ENCODE data around the gene WDR33. TPM values are rescaled to one million over a fixed set of nuclear protein-coding genes. Genes with fewer than 3 reads are reported as not detected.
"Not testable (repeated sequence)": the region's sequence is repeated elsewhere in the genome, so short reads cannot be mapped to it uniquely, and the experiment has no call there.

WDR33 gene
- polyA plus RNA-seq, 4 donors = 11.0 to 41.6 (median 13.8) TPM

DNA sequence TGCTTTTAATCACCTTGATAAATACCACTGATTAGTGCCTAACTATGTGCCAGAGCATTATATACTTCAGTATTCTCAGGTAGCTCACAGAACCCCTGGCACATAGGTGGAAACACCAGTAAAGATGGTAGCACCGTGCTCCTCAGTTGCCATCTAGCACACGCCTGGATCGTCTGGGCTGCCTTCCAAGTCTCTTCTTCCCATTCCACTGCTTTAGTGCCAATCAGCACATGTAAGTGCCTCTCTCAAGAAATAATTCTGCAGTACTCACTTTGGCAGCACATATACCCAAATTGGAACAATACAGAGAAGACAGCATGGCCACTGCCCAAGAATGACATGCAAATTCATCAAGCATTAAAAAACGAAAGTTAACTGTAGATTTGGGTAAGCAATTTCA is 34.0 kb upstream of the WDR33 start:
- FAIRE-seq (no peak), DNase-seq (no peak)
- no peaks in the 10 kb centered on the region for H3K27me3 ChIP-seq (ENCODE audit: control insufficient read depth in 3 of 3, insufficient read depth in 3 of 3, low read length in 3 of 3)
- H3K4me3 ChIP-seq (ENCODE audit: low read depth in 1 of 3, low read length in 3 of 3) = no peak overlapping the region
- peaks cover 9 to 47% (median 12%) of the 10 kb centered on the region in 3 donors for H3K36me3 ChIP-seq (ENCODE audit: control insufficient read depth in 3 of 3, insufficient read depth in 2 of 3, low read depth in 1 of 3, low read length in 3 of 3)
- no peaks in the 10 kb centered on the region for H3K9me3 ChIP-seq (ENCODE audit: control insufficient read depth in 2 of 2, insufficient read depth in 1 of 2, low read depth in 1 of 2, low read length in 1 of 2)
- 88% methylated on average over 4 of the region's 4 CpGs for WGBS, 3 donors
- no peaks in the 10 kb centered on the region for H3K4me1 ChIP-seq (ENCODE audit: control insufficient read depth in 3 of 3, insufficient read depth in 2 of 3, low read depth in 1 of 3, low read length in 2 of 3)
- no peak overlapping the region for H3K27ac ChIP-seq (ENCODE audit: low read depth in 1 of 3, low read length in 2 of 3)

- Histone ChIP-seq H3K4me3 (ENCODE audit: low read depth in 1 of 3, low read length in 3 of 3) (no peak overlapping the region), H3K36me3 (ENCODE audit: control insufficient read depth in 3 of 3, insufficient read depth in 2 of 3, low read depth in 1 of 3, low read length in 3 of 3) (peaks cover 9 to 37% (median 9%) of the 10 kb centered on the region in 3 donors), H3K4me1 (ENCODE audit: control insufficient read depth in 3 of 3, insufficient read depth in 2 of 3, low read depth in 1 of 3, low read length in 2 of 3) (no peaks in the 10 kb centered on the region), H3K27ac (ENCODE audit: low read depth in 1 of 3, low read length in 2 of 3) (no peak overlapping the region), H3K9me3 (ENCODE audit: control insufficient read depth in 2 of 2, insufficient read depth in 1 of 2, low read depth in 1 of 2, low read length in 1 of 2) (no peaks in the 10 kb centered on the region), H3K27me3 (ENCODE audit: control insufficient read depth in 3 of 3, insufficient read depth in 3 of 3, low read length in 3 of 3) (no peaks in the 10 kb centered on the region)
- 91 to 96% (median 92%) methylated on average over 6 of the region's 6 CpGs for WGBS, 3 donors
- FAIRE-seq (no peak), DNase-seq (no peak)
These were observed 32.7 kb upstream of the WDR33 start for GRCh38 chr2:127843677-127844076.

GRCh38 chr2:127841466-127842178 is 30.7 kb upstream of the WDR33 start:
- Histone ChIP-seq H3K27me3 (ENCODE audit: control insufficient read depth in 3 of 3, insufficient read depth in 3 of 3, low read length in 3 of 3) (no peaks in the 10 kb centered on the region), H3K4me1 (ENCODE audit: control insufficient read depth in 3 of 3, insufficient read depth in 2 of 3, low read depth in 1 of 3, low read length in 2 of 3) (no peaks in the 10 kb centered on the region), H3K36me3 (ENCODE audit: control insufficient read depth in 3 of 3, insufficient read depth in 2 of 3, low read depth in 1 of 3, low read length in 3 of 3) (peaks cover 3 to 17% (median 4%) of the 10 kb centered on the region in 3 donors), H3K9me3 (ENCODE audit: control insufficient read depth in 2 of 2, insufficient read depth in 1 of 2, low read depth in 1 of 2, low read length in 1 of 2) (no peaks in the 10 kb centered on the region), H3K27ac (ENCODE audit: low read depth in 1 of 3, low read length in 2 of 3) (no peak overlapping the region), H3K4me3 (ENCODE audit: low read depth in 1 of 3, low read length in 3 of 3) (no peak overlapping the region)
- DNase-seq (no peak), FAIRE-seq (no peak)
- WGBS, 3 donors = 78 to 90% (median 86%) methylated on average over 20 of the region's 20 CpGs

- DNase-seq (no peak), FAIRE-seq (no peak)
- no peaks in the 10 kb centered on the region for H3K9me3 ChIP-seq (ENCODE audit: control insufficient read depth in 2 of 2, insufficient read depth in 1 of 2, low read depth in 1 of 2, low read length in 1 of 2)
- H3K27ac ChIP-seq (ENCODE audit: low read depth in 1 of 3, low read length in 2 of 3) = no peak overlapping the region
- no peaks in the 10 kb centered on the region for H3K4me1 ChIP-seq (ENCODE audit: control insufficient read depth in 3 of 3, insufficient read depth in 2 of 3, low read depth in 1 of 3, low read length in 2 of 3)
- H3K4me3 ChIP-seq (ENCODE audit: low read depth in 1 of 3, low read length in 3 of 3) = no peak overlapping the region
- peaks cover 0 to 14% (median 2%) of the 10 kb centered on the region in 3 donors for H3K36me3 ChIP-seq (ENCODE audit: control insufficient read depth in 3 of 3, insufficient read depth in 2 of 3, low read depth in 1 of 3, low read length in 3 of 3)
- no peaks in the 10 kb centered on the region for H3K27me3 ChIP-seq (ENCODE audit: control insufficient read depth in 3 of 3, insufficient read depth in 3 of 3, low read length in 3 of 3)
- 80 to 86% (median 86%) methylated on average over 4 of the region's 4 CpGs for WGBS, 3 donors
These were observed 29.9 kb upstream of the WDR33 start for GRCh38 chr2:127840893-127841292.

GRCh38 chr2:127834951-127835350 is 24.0 kb upstream of the WDR33 start:
- H3K36me3 ChIP-seq (ENCODE audit: control insufficient read depth in 3 of 3, insufficient read depth in 2 of 3, low read depth in 1 of 3, low read length in 3 of 3) = no peaks in the 10 kb centered on the region
- no peaks in the 10 kb centered on the region for H3K27me3 ChIP-seq (ENCODE audit: control insufficient read depth in 3 of 3, insufficient read depth in 3 of 3, low read length in 3 of 3)
- 60 to 76% (median 62%) methylated on average over 3 of the region's 3 CpGs for WGBS, 3 donors
- no peaks in the 10 kb centered on the region for H3K4me1 ChIP-seq (ENCODE audit: control insufficient read depth in 3 of 3, insufficient read depth in 2 of 3, low read depth in 1 of 3, low read length in 2 of 3)
- H3K9me3 ChIP-seq (ENCODE audit: control insufficient read depth in 2 of 2, insufficient read depth in 1 of 2, low read depth in 1 of 2, low read length in 1 of 2) = no peaks in the 10 kb centered on the region
- FAIRE-seq (no peak), DNase-seq (no peak)
- no peak overlapping the region for H3K27ac ChIP-seq (ENCODE audit: low read depth in 1 of 3, low read length in 2 of 3)
- H3K4me3 ChIP-seq (ENCODE audit: low read depth in 1 of 3, low read length in 3 of 3) = no peak overlapping the region

- DNase-seq = peak; percentile 16 to 23
- no peak for FAIRE-seq
These were observed 18.9 kb upstream of the WDR33 start for GRCh38 chr2:127829845-127830246.

DNA sequence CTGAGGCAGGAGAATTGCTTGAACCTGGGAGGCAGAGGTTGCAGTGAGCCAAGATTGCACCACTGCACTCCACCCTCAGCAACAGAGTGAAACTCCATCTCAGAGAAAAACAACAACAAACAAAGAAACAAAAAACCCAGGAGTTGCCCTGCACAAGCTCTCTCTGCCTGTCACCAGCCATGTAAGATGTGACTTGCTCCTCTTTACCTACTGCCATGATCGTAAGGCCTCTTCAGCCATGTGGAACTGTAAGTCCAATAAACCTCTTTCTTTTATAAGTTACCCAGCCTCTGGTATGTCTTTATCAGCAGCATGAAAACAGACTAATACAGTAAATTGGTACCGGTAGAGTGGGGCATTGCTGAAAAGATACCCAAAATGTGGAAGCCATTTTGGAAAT is 15.7 kb upstream of the WDR33 start:
- not testable (repeated sequence) for DNase-seq; FAIRE-seq; H3K4me3 ChIP-seq (ENCODE audit: low read depth in 1 of 3, low read length in 3 of 3); H3K27ac ChIP-seq (ENCODE audit: low read depth in 1 of 3, low read length in 2 of 3); H3K27me3 ChIP-seq (ENCODE audit: control insufficient read depth in 3 of 3, insufficient read depth in 3 of 3, low read length in 3 of 3); H3K4me1 ChIP-seq (ENCODE audit: control insufficient read depth in 3 of 3, insufficient read depth in 2 of 3, low read depth in 1 of 3, low read length in 2 of 3); H3K36me3 ChIP-seq (ENCODE audit: control insufficient read depth in 3 of 3, insufficient read depth in 2 of 3, low read depth in 1 of 3, low read length in 3 of 3)
- 94 to 97% (median 96%) methylated on average over 2 of the region's 2 CpGs for WGBS, 3 donors
- peaks cover 0 to 18% of the 10 kb centered on the region in 2 donors for H3K9me3 ChIP-seq (ENCODE audit: control insufficient read depth in 2 of 2, insufficient read depth in 1 of 2, low read depth in 1 of 2, low read length in 1 of 2)

More at GRCh38 chr2:127829845-127830246, 18.9 kb upstream of the WDR33 start:
- Histone ChIP-seq H3K36me3 (ENCODE audit: control insufficient read depth in 3 of 3, insufficient read depth in 2 of 3, low read depth in 1 of 3, low read length in 3 of 3) (no peaks in the 10 kb centered on the region), H3K4me3 (ENCODE audit: low read depth in 1 of 3, low read length in 3 of 3) (no peak overlapping the region), H3K27me3 (ENCODE audit: control insufficient read depth in 3 of 3, insufficient read depth in 3 of 3, low read length in 3 of 3) (no peaks in the 10 kb centered on the region), H3K9me3 (ENCODE audit: control insufficient read depth in 2 of 2, insufficient read depth in 1 of 2, low read depth in 1 of 2, low read length in 1 of 2) (peaks cover 0 to 16% of the 10 kb centered on the region in 2 donors), H3K27ac (ENCODE audit: low read depth in 1 of 3, low read length in 2 of 3) (peak overlapping the region in 1 of 3 donors; percentile 18), H3K4me1 (ENCODE audit: control insufficient read depth in 3 of 3, insufficient read depth in 2 of 3, low read depth in 1 of 3, low read length in 2 of 3) (no peaks in the 10 kb centered on the region)
- WGBS, 3 donors = 50 to 83% (median 66%) methylated on average over 5 of the region's 5 CpGs

DNA sequence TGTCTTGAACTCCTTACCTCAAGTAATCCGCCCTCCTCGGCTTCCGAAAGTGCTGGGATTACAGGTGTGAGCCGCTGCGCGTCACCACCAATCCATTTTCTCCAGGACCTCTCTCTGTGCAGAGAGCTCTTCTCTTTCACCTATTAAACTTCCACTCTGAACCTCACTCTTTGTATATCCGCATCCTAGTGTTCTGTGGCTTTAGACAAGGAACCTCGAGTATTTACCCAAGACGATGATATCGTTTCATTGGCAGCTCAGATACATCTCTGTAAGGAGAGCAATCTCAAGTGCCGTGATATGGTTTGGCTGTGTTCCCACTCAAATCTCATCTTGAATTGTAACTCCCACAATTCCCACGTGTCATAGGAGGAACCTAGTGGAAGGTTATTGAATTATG is 15.1 kb upstream of the WDR33 start:
- H3K27ac ChIP-seq (ENCODE audit: low read depth in 1 of 3, low read length in 2 of 3) = no peak overlapping the region
- WGBS, 3 donors = 74 to 92% (median 81%) methylated on average over 12 of the region's 12 CpGs
- H3K4me1 ChIP-seq (ENCODE audit: control insufficient read depth in 3 of 3, insufficient read depth in 2 of 3, low read depth in 1 of 3, low read length in 2 of 3) = no peaks in the 10 kb centered on the region
- FAIRE-seq (no peak), DNase-seq (no peak)
- H3K9me3 ChIP-seq (ENCODE audit: control insufficient read depth in 2 of 2, insufficient read depth in 1 of 2, low read depth in 1 of 2, low read length in 1 of 2) = peaks cover 1 to 22% of the 10 kb centered on the region in 2 donors
- H3K4me3 ChIP-seq (ENCODE audit: low read depth in 1 of 3, low read length in 3 of 3) = no peak overlapping the region
- no peaks in the 10 kb centered on the region for H3K36me3 ChIP-seq (ENCODE audit: control insufficient read depth in 3 of 3, insufficient read depth in 2 of 3, low read depth in 1 of 3, low read length in 3 of 3)
- no peaks in the 10 kb centered on the region for H3K27me3 ChIP-seq (ENCODE audit: control insufficient read depth in 3 of 3, insufficient read depth in 3 of 3, low read length in 3 of 3)

Measured in small intestine (tissue), 7 donors.